ENCODE measurements around the gene ST8SIA5. TPM values are rescaled to one million over a fixed set of nuclear protein-coding genes. Genes with fewer than 3 reads are reported as not detected.

The ST8SIA5 gene
- total and polyA plus RNA-seq, 2 donors: 0.19 to 0.95 TPM

DNA sequence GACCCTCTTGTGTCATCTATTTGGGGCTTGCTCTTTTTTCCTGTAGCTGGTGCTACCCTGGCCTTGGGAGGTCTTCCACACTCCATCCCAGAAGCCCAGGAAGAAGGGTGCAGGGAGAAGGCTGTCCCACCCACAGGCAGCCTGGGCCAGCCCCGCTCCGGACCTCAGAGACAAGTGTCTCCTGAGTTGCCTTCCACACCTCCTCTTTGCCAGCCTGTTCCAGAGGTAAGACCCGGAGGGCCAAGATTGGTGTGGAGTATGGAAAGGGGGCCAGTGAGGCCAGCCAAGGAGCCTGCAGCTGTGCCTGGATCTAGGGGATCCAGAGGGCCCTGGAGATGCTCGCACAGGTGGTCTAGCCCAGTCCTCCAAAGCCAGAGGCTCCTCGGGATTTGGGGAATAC, 40.5 kb downstream of the ST8SIA5 start:
- H3K27ac ChIP-seq (ENCODE audit: low read depth): no peak overlapping the region
- 88% methylated on average over 5 of the region's 5 CpGs for WGBS
- H3K4me1 ChIP-seq (ENCODE audit: insufficient read depth): no peaks in the 10 kb centered on the region
- H3K4me3 ChIP-seq (ENCODE audit: low read depth, low read length): no peak overlapping the region
- no peak for DNase-seq (ENCODE audit: extremely low spot score)
- no peaks in the 10 kb centered on the region for H3K36me3 ChIP-seq (ENCODE audit: insufficient read depth)

DNA sequence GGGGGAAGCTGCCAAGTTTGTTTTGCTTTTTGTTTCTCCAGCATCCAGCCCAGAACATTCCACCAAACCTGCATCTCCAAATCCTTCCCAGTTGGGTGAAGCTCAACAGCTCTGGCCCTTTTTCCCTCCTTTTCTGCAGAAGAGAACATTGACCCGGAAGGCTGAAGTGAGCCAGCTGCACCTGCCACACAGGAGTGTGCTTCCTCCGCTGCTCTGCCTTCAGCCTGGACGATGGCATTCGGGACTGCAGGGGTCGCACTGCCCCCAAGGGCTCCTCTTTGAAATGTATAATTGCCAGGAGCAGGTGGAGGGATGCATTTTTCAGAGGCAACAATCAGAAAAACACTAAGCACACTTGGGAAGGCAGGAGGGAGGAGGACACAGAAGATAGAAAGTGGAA, 41.8 kb downstream of the ST8SIA5 start:
- Histone ChIP-seq H3K36me3 (ENCODE audit: insufficient read depth) (no peaks in the 10 kb centered on the region), H3K27ac (ENCODE audit: low read depth) (no peak overlapping the region), H3K4me1 (ENCODE audit: insufficient read depth) (no peaks in the 10 kb centered on the region), H3K4me3 (ENCODE audit: low read depth, low read length) (no peak overlapping the region)
- no peak for DNase-seq (ENCODE audit: extremely low spot score)
- 59% methylated on average over 5 of the region's 5 CpGs for WGBS

DNA sequence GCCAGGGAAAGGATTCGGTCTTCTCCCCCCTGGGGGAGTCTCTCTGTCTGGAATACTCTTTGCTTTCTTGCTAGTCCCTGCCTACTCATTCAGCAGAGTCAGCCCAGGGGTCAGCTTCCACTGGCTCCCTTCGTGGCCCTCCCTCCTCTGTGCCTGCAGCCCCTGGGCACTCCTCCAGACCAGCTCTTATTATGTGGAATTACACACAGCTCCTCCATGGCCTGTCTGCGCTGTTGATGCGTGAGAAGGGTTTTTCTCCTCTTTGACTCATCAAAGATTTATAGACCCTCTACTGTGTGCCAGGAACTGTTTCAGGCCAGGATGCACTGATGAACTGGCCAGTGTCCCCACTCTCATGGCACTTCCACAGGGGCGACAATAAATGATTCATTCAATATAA, 44.4 kb downstream of the ST8SIA5 start:
- no peaks in the 10 kb centered on the region for H3K4me1 ChIP-seq (ENCODE audit: insufficient read depth)
- H3K27ac ChIP-seq (ENCODE audit: low read depth): no peak overlapping the region
- 25% methylated on average over 5 of the region's 5 CpGs for WGBS
- no peak overlapping the region for H3K4me3 ChIP-seq (ENCODE audit: low read depth, low read length)
- peak; percentile 11 for DNase-seq (ENCODE audit: extremely low spot score)
- no peaks in the 10 kb centered on the region for H3K36me3 ChIP-seq (ENCODE audit: insufficient read depth)

DNA sequence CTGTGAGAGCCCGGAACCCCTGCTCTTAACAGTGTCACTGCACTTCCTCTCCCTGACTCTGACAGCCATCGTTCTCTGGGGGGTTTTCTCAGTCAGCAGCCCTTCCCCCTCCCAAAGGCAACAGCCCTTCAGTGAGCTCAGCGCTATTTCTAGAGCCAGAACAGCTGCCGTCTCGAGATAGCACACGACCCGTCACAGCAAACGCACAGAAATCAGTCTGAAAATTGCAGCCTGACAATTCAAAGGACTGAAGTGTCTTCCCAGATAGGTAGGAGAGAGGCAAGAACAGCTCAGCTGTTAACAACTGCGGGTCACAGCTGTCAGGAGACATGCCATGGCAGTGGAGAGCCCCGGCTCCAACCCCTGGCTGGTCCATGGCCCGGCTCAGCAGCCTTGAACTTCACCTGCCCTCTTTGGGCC, 45.4 kb downstream of the ST8SIA5 start:
- WGBS: 37% methylated on average over 11 of the region's 11 CpGs
- Histone ChIP-seq H3K36me3 (ENCODE audit: insufficient read depth) (no peaks in the 10 kb centered on the region), H3K4me3 (ENCODE audit: low read depth, low read length) (no peak overlapping the region), H3K27ac (ENCODE audit: low read depth) (no peak overlapping the region), H3K4me1 (ENCODE audit: insufficient read depth) (no peaks in the 10 kb centered on the region)
- no peak for DNase-seq (ENCODE audit: extremely low spot score)

DNA sequence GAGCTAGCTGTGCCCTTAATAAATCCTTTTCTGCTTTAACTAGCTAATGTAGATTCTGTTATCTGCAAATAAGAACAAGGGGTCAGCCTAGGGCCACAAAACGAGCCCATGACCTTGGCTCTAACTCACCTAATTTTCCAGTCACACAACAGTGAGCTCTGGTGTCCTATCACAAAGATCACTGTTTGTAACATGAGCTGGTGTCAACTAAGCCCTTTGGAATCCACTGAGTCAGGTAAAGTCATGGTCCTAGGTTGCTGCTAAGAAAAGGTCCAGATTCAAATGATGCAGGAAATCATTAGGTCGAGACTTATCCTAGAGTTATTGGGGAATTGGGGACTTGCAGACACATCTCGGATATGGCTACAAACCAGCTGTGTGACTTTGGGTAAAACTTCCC, 49.9 kb downstream of the ST8SIA5 start:
- Histone ChIP-seq H3K36me3 (ENCODE audit: insufficient read depth) (no peaks in the 10 kb centered on the region), H3K27ac (ENCODE audit: low read depth) (no peak overlapping the region), H3K4me3 (ENCODE audit: low read depth, low read length) (no peak overlapping the region), H3K4me1 (ENCODE audit: insufficient read depth) (no peaks in the 10 kb centered on the region)
- DNase-seq (ENCODE audit: extremely low spot score): no peak
- WGBS: 73% methylated on average over 3 of the region's 3 CpGs

DNA sequence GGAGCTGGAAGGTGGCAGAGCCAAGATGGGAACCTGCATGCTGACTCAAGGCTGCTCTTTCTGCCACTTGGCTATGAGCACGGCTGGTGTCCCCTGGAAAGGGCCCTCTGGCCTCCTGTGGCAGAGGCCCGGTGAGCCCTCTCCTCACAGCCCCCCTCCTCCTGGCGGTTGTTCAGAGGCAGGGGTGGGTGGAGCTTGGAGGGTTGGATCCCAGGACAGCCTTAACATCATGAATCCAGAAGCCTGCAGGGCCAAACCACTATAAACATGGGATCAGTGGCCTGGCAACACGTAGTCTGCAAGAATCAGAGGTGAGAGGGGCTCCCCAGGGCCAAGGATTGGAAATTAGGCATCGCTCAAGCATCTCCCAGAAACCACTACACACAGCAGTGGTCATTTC, 51.3 kb downstream of the ST8SIA5 start:
- no peaks in the 10 kb centered on the region for H3K4me1 ChIP-seq (ENCODE audit: insufficient read depth)
- H3K4me3 ChIP-seq (ENCODE audit: low read depth, low read length): no peak overlapping the region
- DNase-seq (ENCODE audit: extremely low spot score): no peak
- no peak overlapping the region for H3K27ac ChIP-seq (ENCODE audit: low read depth)
- no peaks in the 10 kb centered on the region for H3K36me3 ChIP-seq (ENCODE audit: insufficient read depth)
- 28% methylated on average over 5 of the region's 5 CpGs for WGBS

DNA sequence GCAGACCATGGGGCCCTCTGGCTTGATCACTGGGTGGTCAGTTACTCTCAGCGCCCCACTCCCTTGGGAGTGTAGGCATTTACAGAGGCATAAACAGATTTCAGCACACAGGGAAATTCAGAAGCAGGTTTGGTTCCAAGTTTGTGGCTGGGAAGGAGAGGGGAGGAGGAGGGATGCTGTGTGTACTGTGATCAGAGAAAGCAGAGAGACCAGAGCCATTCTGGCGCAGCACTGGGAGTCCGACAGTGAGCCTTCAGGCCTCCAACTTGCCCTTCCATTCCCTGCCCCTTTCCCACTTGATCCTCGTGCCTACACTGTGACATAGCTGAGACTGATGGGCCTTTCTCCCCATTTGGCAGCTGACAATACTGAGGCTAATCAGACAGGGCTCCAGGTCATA, 52.0 kb downstream of the ST8SIA5 start:
- Histone ChIP-seq H3K4me3 (ENCODE audit: low read depth, low read length) (no peak overlapping the region), H3K36me3 (ENCODE audit: insufficient read depth) (no peaks in the 10 kb centered on the region), H3K27ac (ENCODE audit: low read depth) (no peak overlapping the region), H3K4me1 (ENCODE audit: insufficient read depth) (no peaks in the 10 kb centered on the region)
- DNase-seq (ENCODE audit: extremely low spot score): no peak
- 87% methylated on average over 4 of the region's 4 CpGs for WGBS

DNA sequence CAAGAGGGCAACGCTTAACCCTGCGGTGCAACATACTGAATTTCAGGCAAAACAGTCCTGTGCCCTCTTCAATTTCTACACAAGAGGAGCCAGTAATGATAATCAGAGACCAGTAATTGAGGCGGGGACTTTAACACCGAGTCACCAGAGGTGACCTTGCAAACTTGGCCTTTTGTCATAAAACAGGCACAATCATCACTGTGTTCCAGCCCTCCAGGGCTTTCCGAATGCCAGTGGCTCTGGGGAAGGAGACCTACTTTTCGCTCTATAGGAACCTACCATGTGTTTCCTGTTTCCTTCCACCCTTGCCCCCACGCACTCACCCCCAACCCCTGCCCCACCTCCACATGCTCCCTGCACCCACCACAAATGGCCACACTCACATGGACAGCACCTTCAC, 52.7 kb downstream of the ST8SIA5 start:
- H3K4me3 ChIP-seq (ENCODE audit: low read depth, low read length): no peak overlapping the region
- DNase-seq (ENCODE audit: extremely low spot score): no peak
- no peak overlapping the region for H3K27ac ChIP-seq (ENCODE audit: low read depth)
- H3K4me1 ChIP-seq (ENCODE audit: insufficient read depth): no peaks in the 10 kb centered on the region
- WGBS: 76% methylated on average over 7 of the region's 7 CpGs
- no peaks in the 10 kb centered on the region for H3K36me3 ChIP-seq (ENCODE audit: insufficient read depth)

DNA sequence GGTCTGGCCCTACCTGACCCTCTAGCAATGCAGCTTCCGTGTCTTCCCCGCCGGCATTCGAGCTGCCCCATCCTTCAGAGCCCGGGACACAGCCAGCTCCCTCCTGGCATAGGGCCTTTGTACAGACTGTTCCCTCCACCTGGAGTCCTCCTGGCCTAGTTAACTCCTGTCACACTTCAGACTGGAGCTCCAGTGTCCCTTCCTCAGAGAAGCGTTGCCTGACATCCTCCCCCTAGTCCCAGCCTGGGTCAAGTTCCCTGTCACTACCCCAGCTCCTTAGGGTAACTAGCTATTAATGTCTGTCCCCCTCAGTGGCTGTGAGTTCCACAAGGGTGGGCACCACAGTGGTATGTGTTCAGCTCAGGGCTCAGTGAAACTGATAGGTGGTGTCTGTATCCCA, 54.4 kb downstream of the ST8SIA5 start:
- Histone ChIP-seq H3K4me1 (ENCODE audit: insufficient read depth) (no peaks in the 10 kb centered on the region), H3K36me3 (ENCODE audit: insufficient read depth) (no peaks in the 10 kb centered on the region), H3K27ac (ENCODE audit: low read depth) (no peak overlapping the region), H3K4me3 (ENCODE audit: low read depth, low read length) (no peak overlapping the region)
- 82% methylated on average over 6 of the region's 6 CpGs for WGBS
- no peak for DNase-seq (ENCODE audit: extremely low spot score)

DNA sequence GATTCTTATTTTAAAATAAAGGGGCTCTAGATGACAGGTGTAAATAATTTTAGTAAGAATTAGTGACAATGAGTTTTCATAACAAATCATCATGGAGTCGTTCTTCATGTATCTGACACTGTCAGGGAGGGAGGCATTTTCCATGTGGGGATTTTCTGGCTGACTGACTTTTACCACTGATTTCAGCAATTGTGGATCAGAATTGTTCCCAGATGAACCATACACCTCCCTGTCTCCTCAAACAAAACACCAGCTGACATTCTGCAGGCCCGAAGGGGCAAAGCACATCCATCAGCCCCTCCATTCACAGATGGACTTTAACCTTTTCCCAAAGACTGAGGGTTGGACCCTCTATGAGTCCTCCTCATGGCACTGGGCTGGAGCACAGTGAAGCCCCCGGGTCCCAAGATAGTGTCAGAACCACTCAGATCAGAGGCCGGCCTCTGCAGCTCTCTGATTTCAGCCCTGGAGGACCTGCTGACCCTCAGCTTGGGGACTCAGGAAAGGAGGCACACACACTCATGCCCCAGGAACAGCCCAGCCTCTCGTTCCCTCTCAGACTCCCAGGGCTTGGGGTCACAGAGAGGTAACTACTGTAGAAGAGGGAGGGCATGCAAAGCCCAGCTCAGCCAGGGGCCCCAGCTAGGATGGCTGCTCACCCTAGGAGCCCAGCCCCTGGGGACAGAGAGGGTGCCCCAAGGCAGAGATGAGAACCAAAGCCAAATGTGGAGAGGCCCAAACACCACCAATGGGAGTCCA, 56.6 kb downstream of the ST8SIA5 start:
- DNase-seq (ENCODE audit: extremely low spot score): no peak
- no peak overlapping the region for H3K27ac ChIP-seq (ENCODE audit: low read depth)
- 71% methylated on average over 5 of the region's 5 CpGs for WGBS
- H3K4me3 ChIP-seq (ENCODE audit: low read depth, low read length): no peak overlapping the region
- H3K4me1 ChIP-seq (ENCODE audit: insufficient read depth): no peaks in the 10 kb centered on the region
- H3K36me3 ChIP-seq (ENCODE audit: insufficient read depth): no peaks in the 10 kb centered on the region

DNA sequence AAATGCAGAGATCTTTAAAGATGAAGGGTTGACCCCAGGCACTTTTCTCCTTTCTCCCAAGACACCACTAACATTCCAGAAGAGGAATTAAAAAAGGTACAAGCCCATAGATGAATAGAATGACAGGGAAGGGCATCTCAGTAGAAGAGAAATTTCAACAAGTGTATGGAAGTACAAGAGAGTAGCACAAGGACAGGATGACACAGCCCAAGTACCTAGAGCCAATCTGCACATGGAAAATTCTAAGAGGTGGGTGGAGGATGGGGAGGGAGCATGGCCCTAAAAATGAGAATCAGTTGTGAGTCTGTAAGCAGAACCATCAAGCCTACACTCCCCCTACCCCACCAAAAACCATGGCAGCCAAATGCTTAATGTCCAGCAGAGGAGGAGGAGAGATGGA, 60.2 kb downstream of the ST8SIA5 start:
- DNase-seq (ENCODE audit: extremely low spot score): no peak
- Histone ChIP-seq H3K36me3 (ENCODE audit: insufficient read depth) (no peaks in the 10 kb centered on the region), H3K4me3 (ENCODE audit: low read depth, low read length) (no peak overlapping the region), H3K4me1 (ENCODE audit: insufficient read depth) (no peaks in the 10 kb centered on the region), H3K27ac (ENCODE audit: low read depth) (no peak overlapping the region)

DNA sequence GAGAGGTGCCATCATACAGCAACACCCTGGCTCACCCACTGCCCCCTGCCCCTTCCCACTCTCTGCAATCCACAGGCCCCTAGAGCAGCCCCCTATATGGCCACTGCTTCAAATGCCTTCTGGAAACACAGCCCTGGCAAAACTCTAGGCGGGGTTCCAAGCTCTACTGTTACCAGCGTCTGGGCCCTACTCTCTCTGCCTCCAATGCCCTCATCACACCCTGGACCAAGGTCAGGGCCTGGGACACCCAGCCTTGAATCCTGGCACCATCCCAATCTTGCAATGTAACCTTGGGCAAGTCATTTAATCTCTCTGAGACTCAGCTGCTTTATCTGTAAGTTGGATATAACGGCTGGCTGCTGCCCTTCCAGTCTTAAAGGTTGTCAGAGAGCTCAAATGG, 60.6 kb downstream of the ST8SIA5 start:
- WGBS: 68% methylated on average over 3 of the region's 3 CpGs
- Histone ChIP-seq H3K4me1 (ENCODE audit: insufficient read depth) (no peaks in the 10 kb centered on the region), H3K4me3 (ENCODE audit: low read depth, low read length) (no peak overlapping the region), H3K27ac (ENCODE audit: low read depth) (no peak overlapping the region), H3K36me3 (ENCODE audit: insufficient read depth) (no peaks in the 10 kb centered on the region)
- no peak for DNase-seq (ENCODE audit: extremely low spot score)

DNA sequence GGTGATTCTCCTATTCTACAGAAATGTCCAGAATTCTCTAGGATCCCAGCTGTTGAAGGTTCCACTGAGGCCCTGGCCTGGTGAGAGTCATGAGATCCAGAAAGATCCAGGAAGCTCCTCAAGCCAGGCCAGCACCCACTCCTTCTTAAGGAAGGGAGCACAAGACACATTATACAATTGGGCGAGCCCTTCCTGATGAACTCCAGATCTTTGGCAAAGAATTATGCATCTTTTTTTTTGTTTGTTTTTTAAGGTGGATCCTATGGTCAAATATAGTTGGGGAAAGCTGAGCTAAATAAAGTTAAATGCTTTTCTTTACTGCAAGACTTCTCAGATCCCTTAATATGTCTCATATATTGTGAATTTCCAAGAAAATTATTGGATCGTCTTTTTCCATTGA, 62.9 kb downstream of the ST8SIA5 start:
- DNase-seq (ENCODE audit: extremely low spot score): no peak
- Histone ChIP-seq H3K4me3 (ENCODE audit: low read depth, low read length) (no peak overlapping the region), H3K27ac (ENCODE audit: low read depth) (no peak overlapping the region), H3K4me1 (ENCODE audit: insufficient read depth) (no peaks in the 10 kb centered on the region), H3K36me3 (ENCODE audit: insufficient read depth) (no peaks in the 10 kb centered on the region)
- 79% methylated on average over 2 of the region's 2 CpGs for whole genome bisulfite sequencing

DNA sequence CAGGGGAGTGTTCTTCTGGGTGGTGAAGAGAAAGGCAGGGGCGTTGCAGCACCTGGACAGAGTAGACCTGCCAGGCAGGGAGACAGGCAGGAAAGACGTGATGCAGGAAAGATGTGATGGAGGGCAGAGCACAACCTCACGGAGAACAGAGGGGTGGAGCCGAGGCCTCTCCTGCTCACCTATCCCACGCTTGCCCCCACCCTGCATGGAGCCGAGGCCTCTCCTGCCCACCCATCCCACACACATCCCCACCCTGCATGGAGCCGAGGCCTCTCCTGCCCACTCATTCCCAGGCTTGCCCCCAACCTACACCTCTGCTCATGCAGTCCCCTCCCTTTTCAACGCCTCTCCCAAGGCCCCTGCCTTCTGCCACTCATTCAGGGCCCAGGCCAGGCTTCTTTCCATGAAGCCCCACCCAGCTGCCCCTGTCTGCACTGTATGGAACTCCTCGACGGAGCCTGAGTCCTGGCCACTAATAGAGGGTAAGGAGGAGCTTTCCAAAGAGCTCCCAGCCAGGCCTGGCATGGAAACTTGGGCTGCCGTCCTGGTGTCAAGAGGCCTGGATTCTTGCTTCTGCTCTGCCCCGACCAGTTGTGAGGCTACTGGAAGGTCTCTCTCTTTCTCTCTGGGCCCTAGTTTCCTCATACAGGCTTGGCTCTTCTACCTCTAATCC, 67.9 kb downstream of the ST8SIA5 start:
- no peaks in the 10 kb centered on the region for H3K36me3 ChIP-seq (ENCODE audit: insufficient read depth)
- DNase-seq (ENCODE audit: extremely low spot score): no peak
- H3K4me1 ChIP-seq (ENCODE audit: insufficient read depth): no peaks in the 10 kb centered on the region
- 77% methylated on average over 12 of the region's 12 CpGs for WGBS
- no peak overlapping the region for H3K27ac ChIP-seq (ENCODE audit: low read depth)
- no peak overlapping the region for H3K4me3 ChIP-seq (ENCODE audit: low read depth, low read length)
